ENCODE results near the gene CFAP161. TPM values are rescaled to one million over a fixed set of nuclear protein-coding genes. Genes with fewer than 3 reads are reported as not detected.

The CFAP161 gene, protein sequence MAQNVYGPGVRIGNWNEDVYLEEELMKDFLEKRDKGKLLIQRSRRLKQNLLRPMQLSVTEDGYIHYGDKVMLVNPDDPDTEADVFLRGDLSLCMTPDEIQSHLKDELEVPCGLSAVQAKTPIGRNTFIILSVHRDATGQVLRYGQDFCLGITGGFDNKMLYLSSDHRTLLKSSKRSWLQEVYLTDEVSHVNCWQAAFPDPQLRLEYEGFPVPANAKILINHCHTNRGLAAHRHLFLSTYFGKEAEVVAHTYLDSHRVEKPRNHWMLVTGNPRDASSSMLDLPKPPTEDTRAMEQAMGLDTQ
- total RNA-seq = 0.19 and 0.65 TPM in 2 replicates

DNA sequence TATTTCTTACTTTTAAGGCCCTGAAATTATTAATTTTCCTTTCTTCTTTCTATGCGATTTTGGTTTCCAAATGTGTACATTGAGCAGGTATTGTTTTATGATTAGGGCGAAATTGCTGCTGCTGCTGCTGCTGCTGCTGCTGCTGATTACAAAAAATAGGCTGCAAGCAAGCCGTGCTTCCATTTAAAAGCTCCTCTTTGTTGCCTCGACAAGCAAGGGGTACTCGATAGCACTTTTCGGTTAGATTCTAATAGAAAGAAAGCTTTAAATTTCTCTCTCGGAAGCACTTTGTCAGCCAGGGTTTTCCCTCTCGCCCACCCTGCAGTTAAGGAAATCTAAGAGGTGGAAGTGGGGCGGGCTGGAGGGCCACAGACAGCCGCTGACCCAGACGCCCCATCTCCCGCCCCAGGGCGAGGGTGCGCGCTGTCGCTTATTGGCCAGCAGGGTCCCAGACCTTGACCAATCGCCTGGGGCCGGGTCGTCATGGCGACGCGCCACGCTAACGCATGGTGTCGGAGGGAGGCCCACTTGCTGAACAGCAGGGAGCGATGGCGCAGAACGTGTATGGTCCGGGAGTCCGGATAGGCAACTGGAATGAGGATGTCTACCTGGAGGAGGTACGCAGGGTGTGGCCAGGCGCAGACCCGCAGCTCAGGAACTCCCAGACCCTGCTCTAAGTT lies at the start of gene CFAP161:
CFAP161 (plus strand) TSS at position 489 of the 680 bp plus-strand sequence; CDS start at position 549, 60 bp downstream.

DNA sequence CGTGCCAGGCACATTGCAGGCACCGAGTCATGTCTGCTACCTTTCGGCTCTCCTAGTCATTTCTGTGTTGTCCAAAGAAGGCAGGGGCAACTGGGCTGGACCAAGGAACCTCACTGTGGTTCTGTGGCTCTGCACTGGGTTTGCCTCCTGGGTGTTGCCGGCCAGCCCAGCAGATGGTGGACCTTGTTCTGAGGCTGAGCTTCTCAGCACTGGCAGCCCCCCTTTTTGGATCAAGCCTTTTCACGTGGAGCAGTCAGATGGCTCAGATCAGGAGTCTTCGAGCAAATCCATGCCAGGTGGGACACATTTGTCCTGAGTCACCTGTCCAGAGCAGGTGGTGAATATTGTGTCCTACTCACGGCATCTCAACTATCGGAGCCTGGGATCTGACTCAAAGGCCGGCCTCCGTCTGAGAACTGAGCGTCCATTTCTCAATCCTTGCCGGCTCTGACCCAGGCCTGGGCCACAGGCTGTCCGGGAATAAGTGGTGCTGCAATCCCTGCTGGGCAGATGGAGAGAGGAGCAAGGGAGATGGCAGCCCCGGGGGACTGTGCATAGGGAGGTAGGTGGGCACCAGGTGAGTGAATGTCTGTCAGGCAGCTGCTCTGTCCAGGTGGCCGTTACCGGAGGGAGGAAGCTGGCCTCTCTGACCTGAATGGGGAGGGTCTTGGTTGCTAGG lies 62.6 kb downstream of the CFAP161 start, which contains the start of gene IL16:
IL16 (plus strand) TSS at position 304 of the 679 bp plus-strand sequence. CDS start 28,521 bp downstream, outside the sequence.

Other genes starting within 250 kb of the CFAP161 start
- gene MESD, start 144.5 kb upstream of the CFAP161 start, total RNA-seq = 11.5 and 22.5 TPM in 2 replicates
- 9.4 and 10.5 TPM in 2 replicates for gene TLNRD1, start 133.3 kb upstream of the CFAP161 start, total RNA-seq
- 1.7 and 4.9 TPM in 2 replicates for gene IL16, start 62.6 kb downstream of the CFAP161 start, total RNA-seq
- gene STARD5, start 189.9 kb downstream of the CFAP161 start, total RNA-seq = 1.1 and 1.5 TPM in 2 replicates
- not detected in 2 replicates for gene TMC3, start 239.9 kb downstream of the CFAP161 start, total RNA-seq

Measured in bladder microvascular endothelial cell (primary cell).